Stimulated activated naive CD8-positive, alpha-beta T cell treated with anti-CD3 and anti-CD28 coated beads, Interleukin-15, Interleukin-2, amounts not matched to agents 100 U/mL and 50 U/mL, for 24 hours (primary cell): ENCODE results near the gene DLGAP1.

Experiments used
- ATAC-seq: fragments of 150-1000 bp; cut with Tn5 transposase; one replicate; pipeline ENCODE4 v1.10.0; 2021
- DNase-seq: peaks from one replicate; pipeline ENCODE4 v3.0.0; 2021

Gene DLGAP1

GRCh38 chr18:4172196-4173100 lies 282.7 kb downstream of the DLGAP1 start:
- no peak for DNase-seq
- ATAC-seq, result no peak

- ATAC-seq, result no peak
- DNase-seq, result no peak
These were observed 297.8 kb downstream of the DLGAP1 start for GRCh38 chr18:4157352-4157751.

- no peak for ATAC-seq
- DNase-seq, result no peak
These were observed 308.3 kb downstream of the DLGAP1 start for GRCh38 chr18:4146797-4147196.

GRCh38 chr18:4144201-4144600 lies 310.9 kb downstream of the DLGAP1 start:
- ATAC-seq, result no peak
- no peak for DNase-seq

GRCh38 chr18:4143585-4143984 lies 311.5 kb downstream of the DLGAP1 start:
- no peak for DNase-seq
- ATAC-seq, result no peak

- ATAC-seq (no peak), DNase-seq (no peak)
These were observed 312.2 kb downstream of the DLGAP1 start for GRCh38 chr18:4142876-4143275.

GRCh38 chr18:4134700-4135099 lies 320.4 kb downstream of the DLGAP1 start:
- ATAC-seq, result no peak
- no peak for DNase-seq

GRCh38 chr18:4130734-4131719 lies 324.1 kb downstream of the DLGAP1 start:
- DNase-seq (no peak), ATAC-seq (no peak)

- ATAC-seq (no peak), DNase-seq (no peak)
These were observed 328.2 kb downstream of the DLGAP1 start for GRCh38 chr18:4126939-4127338.

GRCh38 chr18:4125627-4126230 lies 329.4 kb downstream of the DLGAP1 start:
- ATAC-seq (no peak), DNase-seq (no peak)

GRCh38 chr18:4125224-4125623 lies 329.9 kb downstream of the DLGAP1 start:
- no peak for DNase-seq
- no peak for ATAC-seq

- DNase-seq (no peak), ATAC-seq (no peak)
These were observed 335.3 kb downstream of the DLGAP1 start for GRCh38 chr18:4119813-4120212.

- ATAC-seq, result no peak
- DNase-seq, result no peak
These were observed 335.9 kb downstream of the DLGAP1 start for GRCh38 chr18:4119127-4119648.

GRCh38 chr18:4108016-4108415 lies 347.1 kb downstream of the DLGAP1 start:
- ATAC-seq (no peak), DNase-seq (no peak)

- ATAC-seq (no peak), DNase-seq (no peak)
These were observed 348.0 kb downstream of the DLGAP1 start for GRCh38 chr18:4107049-4107467.

GRCh38 chr18:4106407-4107033 lies 348.6 kb downstream of the DLGAP1 start:
- ATAC-seq, result no peak
- peak; percentile 64 for DNase-seq

GRCh38 chr18:4102901-4103300 lies 352.2 kb downstream of the DLGAP1 start:
- DNase-seq (no peak), ATAC-seq (no peak)

- ATAC-seq, result no peak
These were observed 354.1 kb downstream of the DLGAP1 start for GRCh38 chr18:4101009-4101408.

GRCh38 chr18:4096486-4096885 lies 358.6 kb downstream of the DLGAP1 start:
- ATAC-seq (no peak), DNase-seq (no peak)

More at GRCh38 chr18:4101009-4101408, 354.1 kb downstream of the DLGAP1 start:
- no peak for DNase-seq

- ATAC-seq, result no peak
These were observed 361.4 kb downstream of the DLGAP1 start for GRCh38 chr18:4093676-4094075.

GRCh38 chr18:4084382-4084900 lies 370.7 kb downstream of the DLGAP1 start:
- ATAC-seq (no peak), DNase-seq (no peak)

More at GRCh38 chr18:4093676-4094075, 361.4 kb downstream of the DLGAP1 start:
- no peak for DNase-seq
